Measurements from ENCODE around the gene FAM163A.
A peak's percentile ranks its signal among the peaks of the same experiment; 100 is the strongest.
"Not testable (repeated sequence)": the region's sequence is repeated elsewhere in the genome, so short reads cannot be mapped to it uniquely, and the experiment has no call there.

FAM163A gene

DNA sequence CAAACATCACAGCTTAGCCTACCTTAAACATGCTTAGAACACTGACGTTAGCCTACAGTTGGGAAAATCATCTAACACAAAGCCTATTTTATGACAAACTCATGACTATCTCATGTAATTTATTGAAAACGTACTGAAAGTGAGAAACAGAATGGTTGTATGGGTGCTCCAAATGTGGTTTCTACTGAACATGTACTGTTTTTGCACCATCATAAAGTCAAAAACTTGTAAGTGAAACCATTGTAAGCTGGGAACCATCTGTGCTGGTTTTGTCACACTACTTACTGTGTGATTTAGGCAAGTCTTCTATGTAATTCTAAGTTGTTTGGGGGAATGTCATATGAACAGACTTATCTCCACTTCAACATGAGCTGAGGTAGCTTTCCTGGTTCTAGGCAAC is 79.0 kb downstream of the FAM163A start:
- Mint-ChIP-seq H3K27me3 (ENCODE audit: low read depth) (peaks cover 2% of the 10 kb centered on the region), H3K9me3 (no peaks in the 10 kb centered on the region), H3K27ac (no peak overlapping the region), H3K4me1 (ENCODE audit: low read depth) (no peaks in the 10 kb centered on the region), H3K36me3 (ENCODE audit: low read depth) (no peaks in the 10 kb centered on the region), H3K4me3 (no peak overlapping the region)

DNA sequence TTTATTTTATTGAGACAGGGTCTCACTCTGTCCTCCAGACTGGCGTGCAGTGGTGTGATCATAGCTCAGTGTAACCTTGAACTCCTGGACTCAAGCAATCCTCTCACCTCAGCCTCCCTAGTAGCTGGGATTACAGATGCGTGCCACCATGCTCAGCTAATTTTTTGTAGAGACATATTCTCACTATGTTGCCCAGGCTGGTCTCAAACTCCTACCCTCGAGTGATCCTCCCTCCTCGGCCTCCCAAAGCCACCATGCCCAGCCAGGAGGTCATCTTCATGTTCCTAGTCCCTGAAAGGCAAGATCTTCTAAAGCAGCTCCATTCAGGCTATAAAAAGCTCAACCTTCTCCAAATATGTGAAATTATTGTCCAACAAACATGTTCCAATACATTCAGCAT is 80.6 kb downstream of the FAM163A start:
- Mint-ChIP-seq H3K27me3 (ENCODE audit: low read depth) (no peaks in the 10 kb centered on the region), H3K4me1 (ENCODE audit: low read depth) (no peaks in the 10 kb centered on the region), H3K4me3 (no peak overlapping the region), H3K27ac (no peak overlapping the region), H3K9me3 (no peaks in the 10 kb centered on the region), H3K36me3 (ENCODE audit: low read depth) (no peaks in the 10 kb centered on the region)

- no peaks in the 10 kb centered on the region for H3K36me3 Mint-ChIP-seq (ENCODE audit: low read depth)
- H3K4me3 Mint-ChIP-seq = no peak overlapping the region
- no peaks in the 10 kb centered on the region for H3K27me3 Mint-ChIP-seq (ENCODE audit: low read depth)
- no peaks in the 10 kb centered on the region for H3K4me1 Mint-ChIP-seq (ENCODE audit: low read depth)
- H3K27ac Mint-ChIP-seq = no peak overlapping the region
- H3K9me3 Mint-ChIP-seq = no peaks in the 10 kb centered on the region
Observed at GRCh38 chr1:179824265-179824664, 81.2 kb downstream of the FAM163A start.

GRCh38 chr1:179825206-179825605 is 82.1 kb downstream of the FAM163A start:
- Mint-ChIP-seq H3K9me3 (no peaks in the 10 kb centered on the region), H3K4me1 (ENCODE audit: low read depth) (no peaks in the 10 kb centered on the region), H3K27me3 (ENCODE audit: low read depth) (no peaks in the 10 kb centered on the region), H3K27ac (no peak overlapping the region), H3K36me3 (ENCODE audit: low read depth) (no peaks in the 10 kb centered on the region), H3K4me3 (no peak overlapping the region)

DNA sequence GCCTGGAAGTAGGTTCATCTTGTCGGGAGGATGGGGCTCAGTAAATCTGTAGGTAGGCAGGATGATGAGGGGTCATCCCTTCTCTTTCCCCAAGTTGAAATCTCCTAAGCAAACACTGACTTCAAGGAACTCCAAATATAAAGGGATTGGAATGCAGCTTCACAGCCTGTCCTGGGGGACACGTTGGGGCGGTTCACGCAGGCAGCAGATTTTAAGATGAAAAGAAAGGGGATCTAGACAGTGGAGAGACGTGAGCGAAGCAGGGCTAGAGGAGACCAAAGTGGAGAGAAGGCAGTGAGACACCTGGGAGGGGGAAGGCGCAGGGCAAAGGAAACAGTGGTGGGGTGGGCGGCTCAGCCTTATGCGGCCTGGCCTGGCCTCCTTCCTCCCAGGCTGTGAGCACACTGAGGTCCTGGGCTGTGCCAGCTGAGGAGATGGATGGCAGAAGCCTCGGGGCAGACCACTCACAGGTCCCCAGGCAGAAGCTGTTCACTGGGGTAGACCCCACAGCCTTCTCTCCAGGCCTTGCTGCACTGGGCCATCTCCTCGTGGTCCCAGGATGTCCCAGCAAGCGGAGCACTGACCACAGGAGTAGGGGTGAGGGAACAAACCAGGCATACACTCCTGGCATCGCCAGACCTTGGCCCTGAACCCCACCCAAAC is 82.8 kb downstream of the FAM163A start:
- H3K4me3 Mint-ChIP-seq = no peak overlapping the region

DNA sequence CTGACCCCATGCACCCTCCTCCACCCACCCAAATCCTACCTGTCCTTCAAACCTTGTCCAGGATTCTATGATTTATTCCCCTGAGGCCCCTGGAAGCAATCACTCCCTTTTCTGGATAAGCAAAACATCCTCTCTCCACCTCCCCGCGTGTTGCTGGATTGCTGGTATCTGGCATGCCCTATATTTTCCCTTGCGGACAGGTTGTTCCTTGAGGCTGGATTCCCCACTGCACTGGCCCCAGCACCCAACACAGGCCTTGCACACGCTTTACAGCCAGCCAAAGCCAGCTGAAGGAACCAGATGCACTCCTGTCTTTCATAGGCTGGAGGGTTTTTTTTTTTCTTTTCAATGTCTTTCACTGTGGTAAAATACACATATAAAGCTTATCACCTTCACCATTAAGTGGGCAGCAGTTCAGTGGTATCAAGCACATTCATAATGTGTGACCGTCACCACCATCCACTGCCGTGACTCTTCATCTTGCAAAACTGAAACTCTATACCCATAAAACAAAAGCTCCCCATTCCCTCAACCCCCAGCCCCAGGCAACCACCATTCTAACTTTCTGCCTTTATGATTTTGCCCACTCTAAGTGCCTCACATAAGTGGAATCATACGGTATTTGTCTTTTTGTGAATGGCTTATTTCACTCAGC is 83.7 kb downstream of the FAM163A start:
- no peak overlapping the region for H3K4me3 Mint-ChIP-seq
- peaks cover 12% of the 10 kb centered on the region for H3K4me1 Mint-ChIP-seq (ENCODE audit: low read depth)
- H3K27ac Mint-ChIP-seq = no peak overlapping the region
- H3K36me3 Mint-ChIP-seq (ENCODE audit: low read depth) = no peaks in the 10 kb centered on the region
- H3K9me3 Mint-ChIP-seq = no peaks in the 10 kb centered on the region
- no peaks in the 10 kb centered on the region for H3K27me3 Mint-ChIP-seq (ENCODE audit: low read depth)

More for the DNA sequence above, 82.8 kb downstream of the FAM163A start:
- H3K4me1 Mint-ChIP-seq (ENCODE audit: low read depth) = peaks cover 4% of the 10 kb centered on the region
- H3K9me3 Mint-ChIP-seq = no peaks in the 10 kb centered on the region
- H3K36me3 Mint-ChIP-seq (ENCODE audit: low read depth) = no peaks in the 10 kb centered on the region
- no peak overlapping the region for H3K27ac Mint-ChIP-seq
- no peaks in the 10 kb centered on the region for H3K27me3 Mint-ChIP-seq (ENCODE audit: low read depth)

- H3K4me3 Mint-ChIP-seq = no peak overlapping the region
- H3K27ac Mint-ChIP-seq = no peak overlapping the region
- H3K36me3 Mint-ChIP-seq (ENCODE audit: low read depth) = no peaks in the 10 kb centered on the region
- no peaks in the 10 kb centered on the region for H3K9me3 Mint-ChIP-seq
- peaks cover 21% of the 10 kb centered on the region for H3K4me1 Mint-ChIP-seq (ENCODE audit: low read depth)
- H3K27me3 Mint-ChIP-seq (ENCODE audit: low read depth) = no peaks in the 10 kb centered on the region
Observed at GRCh38 chr1:179828554-179829110, 85.5 kb downstream of the FAM163A start.

DNA sequence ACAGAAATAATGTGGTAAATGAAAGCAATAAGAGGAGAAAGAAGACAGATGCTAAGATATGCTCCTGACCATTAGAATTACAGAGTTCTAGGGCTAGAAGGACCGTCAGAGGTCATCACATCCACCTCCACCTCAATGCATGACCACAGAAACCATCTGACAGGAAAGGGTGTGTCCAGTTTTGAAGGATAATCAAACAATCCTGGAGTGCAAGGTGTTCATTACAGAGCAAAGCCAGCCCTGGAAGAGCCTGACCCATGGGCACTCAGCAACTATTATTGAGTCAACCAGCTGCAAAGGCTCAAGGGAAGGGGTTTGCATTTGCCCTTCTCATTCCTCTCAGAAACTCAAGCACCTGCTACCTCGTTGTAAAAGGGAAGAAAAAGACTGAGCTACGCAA is 88.1 kb downstream of the FAM163A start:
- peaks cover 21% of the 10 kb centered on the region for H3K4me1 Mint-ChIP-seq (ENCODE audit: low read depth)
- H3K27ac Mint-ChIP-seq = no peak overlapping the region
- peaks cover 2% of the 10 kb centered on the region for H3K36me3 Mint-ChIP-seq (ENCODE audit: low read depth)
- H3K9me3 Mint-ChIP-seq = no peaks in the 10 kb centered on the region
- H3K4me3 Mint-ChIP-seq = peak overlapping the region; percentile 11
- no peaks in the 10 kb centered on the region for H3K27me3 Mint-ChIP-seq (ENCODE audit: low read depth)

GRCh38 chr1:179831852-179832699 is 89.0 kb downstream of the FAM163A start:
- peak overlapping the region; percentile 52 for H3K4me3 Mint-ChIP-seq
- H3K4me1 Mint-ChIP-seq (ENCODE audit: low read depth) = peaks cover 21% of the 10 kb centered on the region
- H3K27ac Mint-ChIP-seq = peak overlapping the region; percentile 15
- peaks cover 2% of the 10 kb centered on the region for H3K36me3 Mint-ChIP-seq (ENCODE audit: low read depth)
- H3K27me3 Mint-ChIP-seq (ENCODE audit: low read depth) = no peaks in the 10 kb centered on the region
- no peaks in the 10 kb centered on the region for H3K9me3 Mint-ChIP-seq

GRCh38 chr1:179836686-179837445 is 93.8 kb downstream of the FAM163A start:
- H3K27ac Mint-ChIP-seq; H3K36me3 Mint-ChIP-seq (ENCODE audit: low read depth); H3K9me3 Mint-ChIP-seq: not testable (repeated sequence)

DNA sequence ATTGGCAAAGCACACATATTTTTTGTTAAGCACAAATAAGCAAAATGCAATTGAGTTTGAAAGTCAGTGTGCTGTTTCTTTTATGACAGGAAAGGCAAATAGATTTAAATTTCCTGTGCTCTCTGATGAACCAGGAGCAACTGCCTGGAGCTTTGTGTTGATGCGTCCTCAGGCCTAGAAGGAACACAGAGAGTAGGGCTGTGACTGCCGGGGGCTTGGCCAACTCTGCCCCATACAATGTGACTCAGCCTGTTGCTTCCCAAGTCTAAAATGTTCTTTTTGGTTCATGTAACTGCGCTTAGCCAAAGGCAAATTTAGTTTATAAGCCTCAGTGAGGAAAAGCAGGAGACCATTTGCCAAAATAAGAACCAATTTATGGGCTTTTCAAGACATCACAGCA is 97.0 kb downstream of the FAM163A start:
- Mint-ChIP-seq H3K4me1 (ENCODE audit: low read depth) (no peaks in the 10 kb centered on the region), H3K27ac (no peak overlapping the region), H3K27me3 (ENCODE audit: low read depth) (no peaks in the 10 kb centered on the region), H3K4me3 (no peak overlapping the region), H3K9me3 (no peaks in the 10 kb centered on the region), H3K36me3 (ENCODE audit: low read depth) (peaks cover 10% of the 10 kb centered on the region)

More at GRCh38 chr1:179836686-179837445, 93.8 kb downstream of the FAM163A start:
- H3K4me3 Mint-ChIP-seq; H3K27me3 Mint-ChIP-seq (ENCODE audit: low read depth); H3K4me1 Mint-ChIP-seq (ENCODE audit: low read depth): not testable (repeated sequence)

GRCh38 chr1:179848233-179848632 is 105.1 kb downstream of the FAM163A start:
- H3K9me3 Mint-ChIP-seq = no peaks in the 10 kb centered on the region
- H3K4me1 Mint-ChIP-seq (ENCODE audit: low read depth) = peaks cover 2% of the 10 kb centered on the region
- H3K27me3 Mint-ChIP-seq (ENCODE audit: low read depth) = no peaks in the 10 kb centered on the region
- no peak overlapping the region for H3K4me3 Mint-ChIP-seq
- H3K27ac Mint-ChIP-seq = no peak overlapping the region
- peaks cover 30% of the 10 kb centered on the region for H3K36me3 Mint-ChIP-seq (ENCODE audit: low read depth)

- H3K27ac Mint-ChIP-seq = no peak overlapping the region
- H3K4me3 Mint-ChIP-seq = no peak overlapping the region
- no peaks in the 10 kb centered on the region for H3K9me3 Mint-ChIP-seq
- H3K27me3 Mint-ChIP-seq (ENCODE audit: low read depth) = no peaks in the 10 kb centered on the region
- peaks cover 4% of the 10 kb centered on the region for H3K4me1 Mint-ChIP-seq (ENCODE audit: low read depth)
- peaks cover 31% of the 10 kb centered on the region for H3K36me3 Mint-ChIP-seq (ENCODE audit: low read depth)
Observed at GRCh38 chr1:179853102-179853501, 110.0 kb downstream of the FAM163A start.

- not testable (repeated sequence) for H3K4me3 Mint-ChIP-seq; H3K4me1 Mint-ChIP-seq (ENCODE audit: low read depth); H3K9me3 Mint-ChIP-seq; H3K27ac Mint-ChIP-seq; H3K27me3 Mint-ChIP-seq (ENCODE audit: low read depth)
- peaks cover 27% of the 10 kb centered on the region for H3K36me3 Mint-ChIP-seq (ENCODE audit: low read depth)
Observed at GRCh38 chr1:179855831-179856230, 112.7 kb downstream of the FAM163A start.
